Measurements from ENCODE around the gene CNBP. TPM values are rescaled to one million over a fixed set of nuclear protein-coding genes. Genes with fewer than 3 reads are reported as not detected.
"Not testable (repeated sequence)": the region's sequence is repeated elsewhere in the genome, so short reads cannot be mapped to it uniquely, and the experiment has no call there.

Gene CNBP
- total RNA-seq, 4 donors from 2014 or later = 355 to 461 (median 405) TPM

- Histone ChIP-seq H3K4me3 (no peak overlapping the region), H3K27me3 (no peaks in the 10 kb centered on the region), H3K9me3 (no peaks in the 10 kb centered on the region), H3K27ac (no peak overlapping the region), H3K36me3 (no peaks in the 10 kb centered on the region), H3K4me1 (no peaks in the 10 kb centered on the region)
- TF ChIP-seq POLR2A (IDR thresholded peaks at IDR 0.05) = no peak
- TF ChIP-seq, protein P1, sequence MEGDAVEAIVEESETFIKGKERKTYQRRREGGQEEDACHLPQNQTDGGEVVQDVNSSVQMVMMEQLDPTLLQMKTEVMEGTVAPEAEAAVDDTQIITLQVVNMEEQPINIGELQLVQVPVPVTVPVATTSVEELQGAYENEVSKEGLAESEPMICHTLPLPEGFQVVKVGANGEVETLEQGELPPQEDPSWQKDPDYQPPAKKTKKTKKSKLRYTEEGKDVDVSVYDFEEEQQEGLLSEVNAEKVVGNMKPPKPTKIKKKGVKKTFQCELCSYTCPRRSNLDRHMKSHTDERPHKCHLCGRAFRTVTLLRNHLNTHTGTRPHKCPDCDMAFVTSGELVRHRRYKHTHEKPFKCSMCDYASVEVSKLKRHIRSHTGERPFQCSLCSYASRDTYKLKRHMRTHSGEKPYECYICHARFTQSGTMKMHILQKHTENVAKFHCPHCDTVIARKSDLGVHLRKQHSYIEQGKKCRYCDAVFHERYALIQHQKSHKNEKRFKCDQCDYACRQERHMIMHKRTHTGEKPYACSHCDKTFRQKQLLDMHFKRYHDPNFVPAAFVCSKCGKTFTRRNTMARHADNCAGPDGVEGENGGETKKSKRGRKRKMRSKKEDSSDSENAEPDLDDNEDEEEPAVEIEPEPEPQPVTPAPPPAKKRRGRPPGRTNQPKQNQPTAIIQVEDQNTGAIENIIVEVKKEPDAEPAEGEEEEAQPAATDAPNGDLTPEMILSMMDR (IDR thresholded peaks at IDR 0.05) = no peak
- no peak for DNase-seq
- intact Hi-C loops (cut with DNase I; ENCODE audit: low total_unique reads) = no loop called here
Observed at GRCh38 chr3:129139911-129140310, 43.8 kb downstream of the CNBP start.

GRCh38 chr3:129136275-129136674 is 47.4 kb downstream of the CNBP start:
- H3K4me1 ChIP-seq; H3K27ac ChIP-seq; H3K36me3 ChIP-seq; H3K4me3 ChIP-seq; H3K27me3 ChIP-seq; intact Hi-C loops (cut with DNase I; ENCODE audit: low total_unique reads); DNase-seq; H3K9me3 ChIP-seq: not testable (repeated sequence)

- Histone ChIP-seq H3K4me1 (no peaks in the 10 kb centered on the region), H3K4me3 (no peak overlapping the region), H3K9me3 (no peaks in the 10 kb centered on the region), H3K27me3 (no peaks in the 10 kb centered on the region), H3K27ac (no peak overlapping the region), H3K36me3 (no peaks in the 10 kb centered on the region)
- TF ChIP-seq, protein P1 (IDR thresholded peaks at IDR 0.05) = no peak
- TF ChIP-seq POLR2A (IDR thresholded peaks at IDR 0.05) = no peak
- intact Hi-C loops (cut with DNase I; ENCODE audit: low total_unique reads) = no loop called here
- DNase-seq = no peak
Observed at GRCh38 chr3:129132097-129132866, 51.4 kb downstream of the CNBP start.

DNA sequence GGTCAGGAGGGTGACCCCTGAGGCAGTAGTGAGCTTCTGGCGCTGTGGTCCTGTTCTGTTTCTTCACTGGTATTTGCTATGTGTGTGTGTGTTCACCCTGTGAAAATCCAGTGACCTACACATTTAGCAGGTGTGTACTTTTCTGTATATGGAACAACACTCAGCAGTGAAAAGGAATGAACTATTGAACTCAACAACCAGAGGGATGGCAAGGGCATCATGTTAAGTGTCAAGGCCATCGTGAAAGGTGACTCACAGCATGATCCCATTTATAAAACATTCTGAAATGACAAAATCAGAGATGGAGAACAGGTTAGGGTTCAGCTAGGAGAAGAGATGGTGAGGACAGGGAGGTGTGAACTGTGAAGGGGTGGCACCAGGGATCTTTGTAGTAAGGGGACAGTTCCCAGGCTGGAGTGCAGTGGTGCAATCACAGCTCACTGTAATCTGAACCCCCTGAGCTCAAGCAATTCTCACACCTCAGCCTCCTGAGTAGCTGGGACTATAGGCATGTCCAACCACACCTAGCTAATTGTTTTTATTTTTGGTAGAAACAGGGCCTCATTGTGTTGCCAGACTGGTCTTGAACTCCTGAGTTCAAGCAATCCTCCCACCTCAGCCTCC is 52.1 kb downstream of the CNBP start:
- DNase-seq = no peak
- no peaks in the 10 kb centered on the region for H3K36me3 ChIP-seq
- H3K27me3 ChIP-seq = no peaks in the 10 kb centered on the region
- H3K27ac ChIP-seq = no peak overlapping the region
- no peaks in the 10 kb centered on the region for H3K4me1 ChIP-seq
- intact Hi-C loops (cut with DNase I; ENCODE audit: low total_unique reads) = no loop called here
- TF ChIP-seq, protein P1 (IDR thresholded peaks at IDR 0.05) = no peak
- TF ChIP-seq POLR2A (IDR thresholded peaks at IDR 0.05) = no peak
- no peaks in the 10 kb centered on the region for H3K9me3 ChIP-seq
- H3K4me3 ChIP-seq = no peak overlapping the region

DNA sequence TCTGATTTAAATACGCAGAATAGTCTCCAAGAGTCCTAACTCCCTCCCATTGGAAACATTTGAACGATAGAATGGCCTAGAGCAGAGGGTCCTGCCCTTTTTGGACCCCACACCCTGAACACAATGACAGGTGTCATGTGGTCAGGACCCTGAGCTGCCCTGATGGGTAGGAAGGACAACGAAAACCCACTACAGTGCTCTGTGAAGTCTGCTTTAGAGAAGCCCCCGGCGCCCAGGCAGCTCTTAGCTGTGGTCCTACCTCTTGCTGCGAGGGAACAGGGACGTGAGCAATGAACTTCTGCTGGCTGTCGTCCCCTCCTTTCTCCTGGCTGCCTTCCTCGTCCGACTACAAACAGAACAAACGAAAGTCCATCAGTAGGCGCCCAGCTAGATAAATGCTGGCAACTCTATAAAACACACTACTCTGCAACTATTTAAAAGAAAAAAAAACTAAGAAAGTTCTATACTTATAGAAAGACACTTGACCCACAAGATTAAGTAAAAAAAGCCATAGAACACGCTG is 53.3 kb downstream of the CNBP start:
- TF ChIP-seq POLR2A (IDR thresholded peaks at IDR 0.05) = no peak
- TF ChIP-seq, protein P1 (IDR thresholded peaks at IDR 0.05) = no peak
- Histone ChIP-seq H3K4me1 (no peaks in the 10 kb centered on the region), H3K4me3 (no peak overlapping the region), H3K27me3 (no peaks in the 10 kb centered on the region), H3K36me3 (no peaks in the 10 kb centered on the region), H3K27ac (no peak overlapping the region), H3K9me3 (no peaks in the 10 kb centered on the region)
- intact Hi-C loops (cut with DNase I; ENCODE audit: low total_unique reads) = no loop called here
- DNase-seq = no peak
